GM15510 (cell line): ENCODE data around the gene RPS19.

Experiments
- POLR2A ChIP-seq: IDR thresholded peaks from 3 replicates; pipeline ENCODE4 v1.6.1; 2011; ENCODE audit warnings: borderline replicate concordance; ENCODE audit not compliant: insufficient read length; ENCODE audit errors: extremely low read depth

RPS19 gene

DNA sequence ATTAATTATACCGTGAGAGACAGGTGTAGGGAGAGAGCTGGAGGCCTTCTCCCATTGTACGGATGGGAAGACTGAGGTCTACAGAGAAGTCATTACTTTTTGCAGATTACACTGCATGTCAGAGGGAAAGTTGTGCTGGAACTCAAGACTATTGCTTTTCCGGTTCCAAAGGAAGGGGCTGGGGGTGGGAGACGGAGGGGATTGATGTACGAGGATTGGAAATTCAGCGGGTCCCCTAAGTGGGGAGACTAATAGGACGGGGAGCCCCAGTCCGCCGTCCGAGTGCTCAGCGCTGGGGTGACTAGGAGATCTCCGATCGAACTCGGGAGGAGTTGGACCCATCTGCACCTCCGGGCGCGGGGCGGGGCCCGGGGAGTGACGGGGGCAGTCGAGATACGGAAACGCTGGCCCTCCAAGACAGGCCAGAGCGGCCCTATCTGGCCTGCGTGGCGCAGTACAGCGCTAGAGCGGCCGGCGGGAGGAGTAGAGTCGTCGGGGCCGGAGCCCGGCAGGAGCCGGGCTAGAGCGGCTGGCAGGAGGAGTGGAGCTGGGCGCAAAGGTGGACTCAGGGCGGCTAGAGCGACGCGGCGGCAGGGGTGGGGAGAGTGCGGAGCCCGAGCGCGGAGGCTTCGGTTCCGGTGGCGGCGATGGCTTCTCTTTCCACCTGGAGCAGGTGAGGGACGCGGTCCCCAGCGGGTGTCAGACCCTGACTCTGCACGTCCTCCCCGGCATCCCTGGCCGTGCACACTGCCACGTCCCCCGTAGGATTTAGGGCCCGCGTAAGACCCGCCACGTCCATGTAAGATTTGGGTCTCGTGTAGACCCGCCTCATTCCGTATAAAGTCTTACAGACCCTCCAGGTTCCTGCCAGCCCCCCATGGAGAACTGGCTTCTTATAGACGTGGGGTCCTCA is 24.0 kb downstream of the RPS19 start:
- peak; percentile 94 for TF ChIP-seq POLR2A

DNA sequence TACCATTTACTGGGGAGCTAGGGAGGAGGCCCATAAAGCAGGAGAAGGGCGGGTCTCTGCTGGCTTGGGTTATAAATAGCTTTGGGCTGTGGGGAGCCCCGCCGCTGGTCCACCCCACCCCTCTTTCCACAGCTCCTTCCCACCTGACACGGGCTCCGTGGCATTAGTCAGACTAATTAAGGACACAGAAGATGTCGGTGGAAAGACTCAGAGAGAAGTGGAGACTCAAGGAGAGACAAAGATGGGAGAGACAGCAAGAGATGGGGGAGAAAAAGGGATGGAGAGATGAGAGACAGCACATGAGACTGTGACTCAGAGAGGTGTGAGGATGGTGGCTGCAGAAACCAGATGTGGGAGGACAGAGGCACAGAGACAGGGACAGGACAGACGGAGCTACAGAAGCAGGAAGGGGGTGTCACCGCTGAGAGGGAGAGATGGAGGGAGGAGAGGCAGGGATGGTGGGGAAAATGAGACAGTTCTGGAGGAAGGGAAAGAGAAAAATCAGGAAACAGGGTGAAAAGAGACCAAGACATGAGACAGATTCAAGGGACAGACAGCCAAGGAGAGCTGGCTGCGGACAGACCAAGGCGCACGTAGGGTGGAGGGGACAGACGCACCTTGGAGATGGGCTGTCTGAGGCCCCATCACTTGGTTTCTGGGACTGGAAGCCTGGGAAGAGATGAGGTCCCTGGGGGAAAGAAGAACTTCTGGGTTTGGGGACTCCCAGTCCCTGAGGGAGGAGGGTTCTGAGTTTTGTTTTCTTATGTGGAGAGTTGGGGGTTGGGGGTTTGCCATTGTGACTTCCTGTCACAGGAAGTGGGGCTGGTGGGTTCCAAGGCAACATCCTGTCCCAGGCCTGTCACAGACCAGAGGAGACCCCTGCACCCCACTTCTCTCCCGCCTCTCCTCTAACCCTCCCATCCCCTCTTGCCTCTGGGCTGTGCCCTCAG is 27.0 kb downstream of the RPS19 start:
- no peak for TF ChIP-seq POLR2A

DNA sequence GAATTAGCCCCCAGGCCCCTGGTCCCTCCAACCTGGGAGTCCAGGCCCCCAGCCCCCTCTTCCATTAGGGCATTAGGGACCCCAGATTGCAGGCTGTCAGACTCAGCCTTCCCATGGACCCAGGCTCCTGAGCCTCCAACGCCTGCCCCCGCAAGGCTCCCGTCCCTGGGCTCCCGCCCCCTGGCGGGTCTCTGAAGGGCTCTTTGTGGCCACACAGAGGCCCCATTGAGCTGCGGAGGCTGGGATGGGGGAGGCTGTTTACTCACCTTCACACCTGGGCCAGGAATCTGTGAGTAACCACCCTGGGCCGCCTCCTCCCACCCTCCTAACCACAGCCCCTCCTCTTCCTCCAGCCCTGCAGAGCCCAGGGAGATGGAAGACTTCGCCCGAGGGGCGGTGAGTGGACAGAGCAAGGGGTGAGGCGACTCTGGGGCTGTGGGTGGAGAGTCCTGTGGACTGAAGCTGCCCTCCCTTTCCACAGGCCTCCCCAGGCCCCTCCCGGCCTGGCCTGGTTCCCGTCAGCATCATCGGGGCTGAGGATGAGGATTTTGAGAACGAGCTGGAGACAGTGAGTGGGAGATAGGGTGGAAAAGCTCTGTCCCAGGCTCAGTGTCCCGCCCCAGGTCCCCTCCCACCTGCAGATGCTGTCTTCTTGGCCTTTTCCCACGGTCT is 27.8 kb downstream of the RPS19 start:
- TF ChIP-seq POLR2A: no peak

DNA sequence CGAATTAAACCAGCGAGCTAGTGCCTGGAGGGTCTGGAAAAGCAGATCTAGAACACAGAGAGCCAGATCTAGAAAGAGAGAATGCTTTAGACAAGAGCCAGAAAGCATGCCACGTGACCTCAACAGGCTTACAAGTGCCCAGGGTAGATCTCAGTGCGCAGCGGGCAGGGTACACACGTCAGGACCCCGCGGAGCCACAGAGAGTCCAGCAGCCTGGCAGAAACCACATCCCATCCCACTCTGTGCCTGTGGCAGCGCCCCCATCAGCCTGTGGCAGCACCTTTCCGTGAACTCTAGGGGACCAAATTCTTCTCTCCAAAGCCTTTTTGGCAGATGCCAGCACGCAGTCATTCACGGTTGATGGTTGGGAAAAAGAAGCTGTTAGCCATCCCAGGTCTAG is 28.9 kb downstream of the RPS19 start:
- no peak for TF ChIP-seq POLR2A

DNA sequence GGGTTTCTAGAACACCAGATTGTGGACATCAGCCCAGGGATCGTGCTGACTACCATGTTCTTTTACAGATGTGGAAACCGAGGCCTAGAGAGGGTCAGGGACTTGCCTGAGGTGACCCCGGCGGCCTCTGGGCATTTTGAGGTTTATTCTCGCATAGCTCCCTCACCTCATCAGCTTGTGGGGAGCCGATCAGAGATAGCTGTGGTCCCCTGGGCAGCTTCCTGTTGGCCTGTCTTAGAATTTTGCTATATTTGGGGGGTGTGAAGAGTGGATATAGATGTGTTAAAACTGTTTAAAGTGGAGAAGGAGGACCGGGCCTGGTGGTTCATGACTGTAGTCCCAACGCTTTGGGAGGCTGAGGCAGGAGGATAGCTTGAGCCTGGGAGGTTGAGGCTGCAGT is 29.8 kb downstream of the RPS19 start:
- no peak for TF ChIP-seq POLR2A

DNA sequence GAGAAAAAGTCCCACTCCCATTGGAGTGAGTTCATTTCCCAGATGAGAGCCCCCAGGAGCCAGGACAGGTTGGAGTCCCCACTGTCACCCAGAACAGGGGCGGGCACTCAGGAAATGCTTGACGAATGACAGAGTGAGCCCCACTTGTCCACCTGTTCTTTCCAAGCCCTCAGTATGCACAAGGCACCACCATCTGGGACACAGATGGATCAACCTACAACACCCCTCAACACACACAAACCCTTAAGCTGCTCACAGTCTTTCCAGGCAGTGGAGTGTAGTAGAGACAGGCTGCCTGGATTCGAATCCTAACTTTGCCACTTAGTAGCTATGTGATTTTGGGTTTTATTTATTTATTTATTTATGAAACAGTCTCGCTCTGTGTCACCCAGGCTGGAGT is 30.9 kb downstream of the RPS19 start:
- no peak for TF ChIP-seq POLR2A

GRCh38 chr19:41892173-41892902 is 32.3 kb downstream of the RPS19 start:
- no peak for TF ChIP-seq POLR2A

DNA sequence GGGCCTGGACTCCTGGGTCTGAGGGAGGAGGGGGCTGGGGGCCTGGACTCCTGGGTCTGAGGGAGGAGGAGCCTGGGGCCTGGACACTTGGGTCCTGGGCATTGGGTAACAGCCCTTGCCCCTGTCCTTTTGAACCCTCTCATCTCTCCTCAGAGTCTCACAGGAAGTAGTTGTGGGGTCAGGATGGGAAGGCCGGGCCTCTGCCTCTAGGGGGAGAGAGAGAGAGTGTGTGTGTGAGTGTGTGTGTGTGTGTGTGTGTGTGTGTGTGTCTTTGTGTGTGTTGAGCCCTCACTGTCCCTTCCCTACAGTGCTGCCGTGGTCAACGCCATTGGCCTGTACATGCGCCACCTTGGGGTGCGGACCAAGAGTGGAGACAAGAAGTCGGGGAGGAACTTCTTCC is 33.8 kb downstream of the RPS19 start:
- no peak for TF ChIP-seq POLR2A

DNA sequence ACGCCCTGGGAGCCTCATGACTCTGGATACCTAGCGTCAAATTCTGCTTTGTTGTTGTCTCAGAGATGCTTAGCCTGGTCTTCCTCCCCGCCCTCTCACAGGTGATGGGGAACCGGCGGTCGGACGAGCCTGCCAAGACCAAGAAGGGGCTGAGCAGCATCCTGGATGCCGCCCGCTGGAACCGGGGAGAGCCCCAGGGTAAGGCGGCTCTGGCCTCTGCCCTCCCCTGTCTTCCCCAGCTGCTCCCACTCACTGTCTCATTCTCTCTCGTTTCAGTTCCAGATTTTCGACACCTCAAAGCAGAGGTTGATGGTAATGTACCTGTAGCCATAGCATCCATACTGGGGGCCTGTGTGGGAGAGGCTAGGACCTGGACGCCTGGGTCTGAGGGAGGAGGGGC is 34.3 kb downstream of the RPS19 start:
- TF ChIP-seq POLR2A: no peak

GRCh38 chr19:41895745-41896580 is 35.9 kb downstream of the RPS19 start:
- TF ChIP-seq POLR2A: no peak

GRCh38 chr19:41896581-41896942 is 36.5 kb downstream of the RPS19 start:
- no peak for TF ChIP-seq POLR2A

- no peak for TF ChIP-seq POLR2A
Observed at GRCh38 chr19:41897181-41897580, 37.1 kb downstream of the RPS19 start.

DNA sequence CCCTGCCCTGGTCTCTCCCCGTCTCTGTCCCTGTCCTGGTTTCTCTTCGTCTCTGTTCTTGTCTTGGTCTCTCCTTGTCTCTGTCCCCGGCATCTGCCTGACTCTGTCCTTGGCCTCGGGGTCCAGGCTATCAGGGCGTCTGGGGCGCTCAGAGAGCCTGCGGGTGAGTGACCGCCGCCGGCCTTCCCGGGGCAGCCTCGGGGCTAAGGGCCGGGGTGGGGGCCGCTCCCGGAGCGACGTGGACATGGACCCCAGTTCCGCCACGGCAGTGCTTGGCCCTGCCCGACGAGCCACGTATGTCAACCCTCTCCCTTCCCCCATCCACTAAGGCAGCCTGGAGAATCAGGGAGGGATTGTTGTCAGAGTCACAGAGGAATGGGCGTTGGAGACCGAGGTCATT is 37.8 kb downstream of the RPS19 start:
- TF ChIP-seq POLR2A: no peak
